CD8-positive, alpha-beta memory T cell (primary cell): Measurements from ENCODE around the gene TSPAN9. TPM values are rescaled to one million over a fixed set of nuclear protein-coding genes. Genes with fewer than 3 reads are reported as not detected.

Experiments used
- CTCF ChIA-PET: fragments of 350-600 bp; sonication (Branson Sonifier 250); formaldehyde crosslinking; loops from one replicate; lab custom pipeline; 2021; ENCODE audit warnings: antibody characterized with exemption; lab: Charles Lee
- POLR2A ChIA-PET: fragments of 350-600 bp; sonication (Branson Sonifier 250); formaldehyde crosslinking; loops from one replicate; lab custom pipeline; 2021; ENCODE audit warnings: antibody characterized with exemption; lab: Charles Lee
- DNase-seq, 5 donors: peaks; one replicate each; pipeline versions ENCODE4 v3.0.0 to v3.0.0-alpha.2; 2020 to 2022; ENCODE audit warnings: mixed read lengths in 1 of 5
- H3K27ac ChIP-seq: one replicate; pipeline ENCODE4 v1.7.0; 2013; ENCODE audit warnings: low read depth, mild to moderate bottlenecking, low read length, moderate library complexity
- H3K27me3 ChIP-seq: 2 replicates; pipeline ENCODE4 v1.7.0; 2013; ENCODE audit warnings: low read length, mild to moderate bottlenecking; ENCODE audit not compliant: insufficient read depth, poor library complexity, severe bottlenecking
- H3K36me3 ChIP-seq: 2 replicates; pipeline ENCODE4 v1.7.0; 2013; ENCODE audit warnings: mild to moderate bottlenecking, low read length, moderate library complexity; ENCODE audit not compliant: insufficient read depth
- H3K4me1 ChIP-seq: 2 replicates; pipeline ENCODE4 v1.7.0; 2013; ENCODE audit warnings: mild to moderate bottlenecking, low read length, moderate library complexity; ENCODE audit not compliant: insufficient read depth
- H3K4me3 ChIP-seq: 2 replicates; pipeline ENCODE4 v1.7.0; 2013; ENCODE audit warnings: mild to moderate bottlenecking, low read length
- H3K9me3 ChIP-seq: 2 replicates; pipeline ENCODE4 v1.7.0; 2013; ENCODE audit warnings: mild to moderate bottlenecking, low read length
- H3K27ac Mint-ChIP-seq, 8 donors: one replicate each; pipeline ENCODE4 v1.8.0; 2020 to 2021; ENCODE audit warnings: mixed read lengths in 8 of 8, mild to moderate bottlenecking in 6 of 8, inconsistent platforms in 3 of 8, moderate library complexity in 3 of 8
- H3K27me3 Mint-ChIP-seq, 2 donors: one replicate each; pipeline ENCODE4 v1.8.0; 2020 to 2021; ENCODE audit warnings: mixed read lengths in 2 of 2, mild to moderate bottlenecking in 1 of 2, moderate library complexity in 1 of 2
- H3K36me3 Mint-ChIP-seq, 3 donors: one replicate each; pipeline ENCODE4 v1.8.0; 2020 to 2021; ENCODE audit warnings: mixed read lengths in 3 of 3, inconsistent platforms in 1 of 3, mild to moderate bottlenecking in 1 of 3
- H3K4me1 Mint-ChIP-seq, 3 donors: one replicate each; pipeline ENCODE4 v1.8.0; 2020 to 2021; ENCODE audit warnings: mixed read lengths in 3 of 3, inconsistent platforms in 1 of 3, mild to moderate bottlenecking in 1 of 3
- H3K4me3 Mint-ChIP-seq, 7 donors: one replicate each; pipeline ENCODE4 v1.8.0; 2020 to 2021; ENCODE audit warnings: mixed read lengths in 7 of 7, mild to moderate bottlenecking in 6 of 7, moderate library complexity in 4 of 7, inconsistent platforms in 2 of 7
- H3K9me3 Mint-ChIP-seq, 5 donors: one replicate each; pipeline ENCODE4 v1.8.0; 2020 to 2022; ENCODE audit warnings: mixed read lengths in 5 of 5, mild to moderate bottlenecking in 3 of 5, moderate library complexity in 2 of 5, inconsistent platforms in 1 of 5
- polyA plus RNA-seq: library from polyadenylated mRNA; unstranded; fragments of 300-500 nt; fragmentation: Illumina TruSeq; gene quantifications from one replicate; pipeline ENCODE4 v1.2.3, GENCODE V29; 2021
- total RNA-seq, 2 experiments: library from RNA; stranded (reverse); gene quantifications; one replicate each; pipeline ENCODE4 v1.2.3, GENCODE V29; 2021

TSPAN9 gene
- total and polyA plus RNA-seq, 3 experiments from 2014 or later, result 0.33 to 0.79 TPM; not detected in 1

DNA sequence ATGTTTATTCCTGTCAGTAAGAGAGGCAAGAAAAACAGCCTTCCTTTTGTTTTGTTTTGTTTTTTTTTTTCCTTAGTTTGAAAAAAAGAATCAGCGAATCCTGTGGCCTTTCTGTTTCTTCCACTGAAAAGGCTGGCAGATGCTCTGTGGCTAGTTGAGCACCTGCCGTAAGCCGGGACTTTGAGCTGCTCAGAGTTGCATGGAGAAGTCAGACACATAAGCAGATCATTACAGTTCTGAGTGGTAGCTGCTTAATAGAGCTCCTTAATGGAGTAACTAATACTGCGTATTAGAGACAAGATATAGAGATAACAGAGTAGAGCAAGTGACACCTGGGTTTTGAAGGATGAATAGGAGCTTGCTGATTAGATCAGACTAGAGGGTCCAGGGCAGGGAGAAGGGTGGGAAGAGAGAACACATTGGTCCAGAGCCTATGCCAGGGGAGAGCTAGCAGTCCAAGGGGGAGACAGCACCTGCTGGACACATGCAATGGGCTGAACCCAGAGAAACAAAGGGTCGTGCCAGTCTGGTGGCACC, 129.4 kb downstream of the TSPAN9 start:
- H3K27me3 ChIP-seq, result peaks cover 3% of the 10 kb centered on the region
- Mint-ChIP-seq H3K4me3 (no peak overlapping the region), H3K4me1 (no peaks in the 10 kb centered on the region), H3K9me3 (no peaks in the 10 kb centered on the region), H3K27me3 (peaks cover 10 to 25% of the 10 kb centered on the region in 2 donors), H3K36me3 (no peaks in the 10 kb centered on the region), H3K27ac (peak overlapping the region in 1 of 8 donors; percentile 31)
- no peak for DNase-seq
- H3K4me1 ChIP-seq, result no peaks in the 10 kb centered on the region
- ChIA-PET CTCF (interaction anchor here (1.3 to 1.5 kb wide), 2 partner anchors 10 to 69 kb away, joined by 3 to 5 read pairs; no protein-coding TSS in a partner anchor), POLR2A (no interaction called here)
- H3K9me3 ChIP-seq, result no peaks in the 10 kb centered on the region
- H3K27ac ChIP-seq, result no peak overlapping the region
- no peaks in the 10 kb centered on the region for H3K36me3 ChIP-seq
- H3K4me3 ChIP-seq, result no peak overlapping the region

DNA sequence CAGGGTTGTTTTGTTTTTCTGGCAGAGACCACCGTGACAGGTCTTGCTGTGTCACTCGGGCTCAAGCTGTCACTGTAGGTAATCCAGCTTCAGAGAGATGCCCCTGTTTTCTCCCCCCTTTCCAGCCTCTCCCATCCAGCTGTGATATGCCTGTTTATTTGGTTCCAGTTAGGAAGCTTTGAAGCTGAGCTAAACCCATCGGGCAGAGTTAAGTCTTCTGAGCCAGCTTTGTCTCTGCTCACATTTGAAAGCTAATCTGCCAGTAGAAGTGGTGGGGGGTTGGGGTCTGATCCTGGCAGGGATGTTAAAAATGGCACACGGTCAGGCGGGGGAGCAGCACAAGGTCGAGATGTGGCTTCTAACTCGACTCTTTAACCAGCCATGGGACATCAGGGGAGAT, 130.0 kb downstream of the TSPAN9 start:
- CTCF ChIA-PET, result interaction anchor here (1.3 to 1.5 kb wide), 2 partner anchors 11 to 68 kb away, joined by 3 to 5 read pairs; no protein-coding TSS in a partner anchor

DNA sequence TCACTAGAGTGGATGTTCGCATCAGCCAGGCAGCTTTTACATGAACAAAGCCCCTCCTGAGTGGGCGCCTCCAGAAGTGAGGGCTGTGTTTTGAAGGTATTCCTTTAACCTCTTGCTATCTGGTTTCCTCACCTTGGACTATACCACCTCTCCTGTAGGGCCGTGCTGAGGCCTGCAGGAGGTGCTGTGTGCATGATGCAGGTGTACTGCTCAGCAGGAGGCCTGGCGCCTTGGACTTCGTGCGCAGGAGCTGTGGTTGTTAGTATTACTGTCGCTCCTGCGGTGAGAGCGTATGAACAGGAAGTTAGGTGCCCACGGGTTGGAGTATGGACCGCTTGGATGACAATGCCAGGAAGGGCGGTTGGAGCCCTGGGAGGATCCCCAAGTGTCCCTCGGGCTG, 130.7 kb downstream of the TSPAN9 start:
- Mint-ChIP-seq H3K27ac (no peak overlapping the region), H3K4me1 (no peaks in the 10 kb centered on the region), H3K9me3 (no peaks in the 10 kb centered on the region), H3K36me3 (no peaks in the 10 kb centered on the region), H3K4me3 (no peak overlapping the region), H3K27me3 (peaks cover 7 to 23% of the 10 kb centered on the region in 2 donors)
- Histone ChIP-seq H3K27me3 (no peaks in the 10 kb centered on the region), H3K4me3 (no peak overlapping the region), H3K36me3 (no peaks in the 10 kb centered on the region), H3K27ac (no peak overlapping the region), H3K9me3 (no peaks in the 10 kb centered on the region), H3K4me1 (no peaks in the 10 kb centered on the region)
- DNase-seq, result no peak
- ChIA-PET CTCF (interaction anchor here (0.7 to 1.5 kb wide), 2 partner anchors 68 to 73 kb away, joined by 3 to 5 read pairs; no protein-coding TSS in a partner anchor), POLR2A (no interaction called here)

More for the DNA sequence above, 130.0 kb downstream of the TSPAN9 start:
- H3K4me1 Mint-ChIP-seq, result no peaks in the 10 kb centered on the region
- H3K27ac Mint-ChIP-seq, result no peak overlapping the region
- H3K27me3 ChIP-seq, result peaks cover under 1% of the 10 kb centered on the region
- H3K9me3 ChIP-seq, result no peaks in the 10 kb centered on the region
- no peaks in the 10 kb centered on the region for H3K4me1 ChIP-seq
- H3K4me3 Mint-ChIP-seq, result no peak overlapping the region
- no peaks in the 10 kb centered on the region for H3K9me3 Mint-ChIP-seq
- no peak overlapping the region for H3K4me3 ChIP-seq
- POLR2A ChIA-PET, result no interaction called here
- no peaks in the 10 kb centered on the region for H3K36me3 ChIP-seq
- no peak overlapping the region for H3K27ac ChIP-seq
- DNase-seq, result no peak
- peaks cover 10 to 25% of the 10 kb centered on the region in 2 donors for H3K27me3 Mint-ChIP-seq
- H3K36me3 Mint-ChIP-seq, result no peaks in the 10 kb centered on the region

DNA sequence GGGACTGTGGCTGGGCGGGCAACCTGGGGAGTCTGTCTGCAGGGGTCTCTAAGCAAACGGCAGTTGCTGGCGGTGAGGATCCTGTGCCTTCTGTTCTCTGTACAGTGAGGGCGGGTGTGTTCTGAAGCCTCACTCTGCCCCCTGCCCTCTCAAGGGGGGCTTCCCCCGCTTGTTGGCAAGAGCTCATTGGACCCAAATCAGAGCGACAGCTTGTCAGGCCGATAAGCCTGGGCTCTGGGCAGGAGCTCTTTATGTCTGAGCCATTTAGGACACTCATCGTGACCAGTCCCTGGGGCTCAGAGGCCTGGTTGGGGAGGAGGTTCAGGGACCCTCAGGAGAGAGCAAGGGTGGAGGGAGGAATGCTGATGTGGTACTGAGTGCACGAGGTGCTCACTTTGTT, 136.0 kb downstream of the TSPAN9 start:
- CTCF ChIA-PET, result no interaction called here
- H3K4me1 Mint-ChIP-seq, result no peaks in the 10 kb centered on the region
- Histone ChIP-seq H3K4me1 (no peaks in the 10 kb centered on the region), H3K9me3 (no peaks in the 10 kb centered on the region), H3K36me3 (no peaks in the 10 kb centered on the region), H3K4me3 (no peak overlapping the region), H3K27me3 (no peaks in the 10 kb centered on the region), H3K27ac (no peak overlapping the region)
- POLR2A ChIA-PET, result no interaction called here
- no peak overlapping the region for H3K27ac Mint-ChIP-seq
- peaks cover 2 to 6% of the 10 kb centered on the region in 2 donors for H3K27me3 Mint-ChIP-seq
- no peak for DNase-seq
- H3K9me3 Mint-ChIP-seq, result no peaks in the 10 kb centered on the region
- H3K36me3 Mint-ChIP-seq, result no peaks in the 10 kb centered on the region
- no peak overlapping the region for H3K4me3 Mint-ChIP-seq

DNA sequence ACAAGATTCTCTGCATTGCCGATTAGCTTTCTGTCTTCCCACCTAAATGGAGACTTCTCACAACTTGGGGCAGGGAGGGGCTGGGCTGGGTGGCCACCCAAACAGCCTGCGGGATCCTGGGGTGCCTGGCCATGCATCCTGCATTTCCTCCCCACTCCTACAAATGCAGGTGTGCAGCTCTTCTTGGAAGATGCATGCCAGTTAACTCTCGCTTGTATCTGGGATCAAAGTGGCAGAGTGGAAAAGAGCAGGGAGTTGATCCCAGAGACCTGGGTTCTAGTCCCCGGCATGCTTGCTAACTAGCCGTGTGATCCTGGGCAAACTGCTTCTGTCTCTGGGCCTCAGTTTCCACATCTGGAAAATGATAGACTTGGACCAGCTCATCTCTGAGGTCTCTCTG, 136.6 kb downstream of the TSPAN9 start:
- no peak for DNase-seq
- Histone ChIP-seq H3K9me3 (no peaks in the 10 kb centered on the region), H3K27me3 (no peaks in the 10 kb centered on the region), H3K4me1 (no peaks in the 10 kb centered on the region), H3K4me3 (no peak overlapping the region), H3K36me3 (no peaks in the 10 kb centered on the region), H3K27ac (no peak overlapping the region)
- H3K36me3 Mint-ChIP-seq, result no peaks in the 10 kb centered on the region
- no peaks in the 10 kb centered on the region for H3K9me3 Mint-ChIP-seq
- ChIA-PET CTCF (no interaction called here), POLR2A (no interaction called here)
- no peaks in the 10 kb centered on the region for H3K4me1 Mint-ChIP-seq
- H3K27ac Mint-ChIP-seq, result no peak overlapping the region
- peaks cover 2 to 6% of the 10 kb centered on the region in 2 donors for H3K27me3 Mint-ChIP-seq
- no peak overlapping the region for H3K4me3 Mint-ChIP-seq

DNA sequence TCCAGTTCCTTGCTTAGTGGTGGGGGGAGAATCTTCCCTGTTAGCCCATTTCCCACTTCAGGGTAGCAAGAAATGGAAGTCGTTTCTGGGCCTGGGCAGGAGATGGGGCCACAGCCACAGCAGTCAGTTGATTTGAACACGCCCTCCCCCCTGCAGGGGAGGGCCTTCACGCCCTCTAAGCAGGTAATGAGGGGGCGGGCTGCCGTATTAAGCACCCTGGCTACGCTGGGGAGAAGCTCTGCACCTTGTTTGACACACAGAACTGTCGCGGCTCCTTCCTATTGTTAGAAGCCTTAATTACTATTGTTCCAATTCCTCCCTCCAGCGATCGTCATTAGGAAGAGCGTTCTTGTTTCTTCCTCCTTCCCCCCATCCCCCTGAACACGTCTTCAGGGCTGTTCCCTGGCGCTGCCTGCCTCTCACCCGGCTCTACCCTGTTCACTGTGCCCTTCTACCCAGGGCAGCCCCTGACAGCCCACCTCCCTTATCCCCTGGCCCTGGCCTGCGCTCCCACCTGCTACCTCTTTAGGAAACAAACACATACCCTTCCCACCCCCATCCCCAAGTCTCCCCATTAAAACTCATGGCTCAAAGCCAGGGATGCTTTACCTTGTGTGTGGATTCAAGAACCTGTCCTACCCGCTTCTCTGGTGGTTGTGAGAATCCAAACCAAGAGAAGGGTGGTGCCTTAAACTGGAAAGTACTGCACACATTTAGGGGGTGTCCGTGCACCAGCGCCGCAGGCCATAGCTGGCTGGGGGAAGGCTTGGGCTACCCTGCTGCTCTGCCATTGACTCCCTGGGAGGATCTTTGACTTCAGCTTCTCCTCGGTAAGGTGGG, 137.6 kb downstream of the TSPAN9 start:
- CTCF ChIA-PET, result no interaction called here

DNA sequence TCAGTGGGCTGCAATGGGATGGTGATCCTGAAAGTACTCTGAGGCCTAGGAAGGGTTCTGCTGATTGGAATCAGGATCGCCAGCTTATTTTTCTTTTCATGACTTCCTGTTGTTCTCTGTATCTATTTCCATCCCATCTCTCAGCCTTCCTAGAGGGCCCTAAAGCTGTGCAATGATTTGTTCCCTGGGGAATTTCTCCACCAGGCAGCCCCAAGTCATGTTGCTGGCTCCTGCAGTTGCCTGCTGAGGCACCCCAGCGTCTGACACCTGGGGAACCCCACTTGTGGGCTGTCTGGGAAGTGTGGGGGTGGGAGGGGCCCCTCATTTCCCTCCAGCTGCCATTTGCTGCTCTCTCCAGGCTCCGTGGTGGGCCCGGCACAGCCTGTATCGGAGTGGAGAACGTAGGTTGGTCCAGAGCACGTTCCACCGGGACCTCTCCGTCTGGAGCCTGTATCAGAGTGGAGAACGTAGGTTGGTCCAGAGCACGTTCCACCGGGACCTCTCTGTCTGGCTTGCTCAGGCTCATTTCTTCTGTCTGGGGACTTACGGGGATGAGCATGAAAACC, 138.3 kb downstream of the TSPAN9 start:
- ChIA-PET CTCF (no interaction called here), POLR2A (no interaction called here)
- Mint-ChIP-seq H3K9me3 (no peaks in the 10 kb centered on the region), H3K4me3 (no peak overlapping the region), H3K4me1 (no peaks in the 10 kb centered on the region), H3K27ac (peak overlapping the region in 1 of 8 donors; percentile 70), H3K27me3 (peaks cover 2 to 6% of the 10 kb centered on the region in 2 donors), H3K36me3 (no peaks in the 10 kb centered on the region)
- Histone ChIP-seq H3K36me3 (no peaks in the 10 kb centered on the region), H3K27ac (no peak overlapping the region), H3K27me3 (no peaks in the 10 kb centered on the region), H3K4me1 (no peaks in the 10 kb centered on the region), H3K9me3 (no peaks in the 10 kb centered on the region), H3K4me3 (no peak overlapping the region)
- no peak for DNase-seq

More for the DNA sequence above, 137.6 kb downstream of the TSPAN9 start:
- no peaks in the 10 kb centered on the region for H3K9me3 Mint-ChIP-seq
- Histone ChIP-seq H3K4me1 (no peaks in the 10 kb centered on the region), H3K36me3 (no peaks in the 10 kb centered on the region), H3K27ac (no peak overlapping the region), H3K4me3 (no peak overlapping the region), H3K9me3 (no peaks in the 10 kb centered on the region), H3K27me3 (no peaks in the 10 kb centered on the region)
- no peaks in the 10 kb centered on the region for H3K36me3 Mint-ChIP-seq
- H3K27ac Mint-ChIP-seq, result peak overlapping the region in 1 of 8 donors; percentile 70
- no peaks in the 10 kb centered on the region for H3K4me1 Mint-ChIP-seq
- POLR2A ChIA-PET, result no interaction called here
- peaks cover 2 to 6% of the 10 kb centered on the region in 2 donors for H3K27me3 Mint-ChIP-seq
- DNase-seq, result no peak
- no peak overlapping the region for H3K4me3 Mint-ChIP-seq

DNA sequence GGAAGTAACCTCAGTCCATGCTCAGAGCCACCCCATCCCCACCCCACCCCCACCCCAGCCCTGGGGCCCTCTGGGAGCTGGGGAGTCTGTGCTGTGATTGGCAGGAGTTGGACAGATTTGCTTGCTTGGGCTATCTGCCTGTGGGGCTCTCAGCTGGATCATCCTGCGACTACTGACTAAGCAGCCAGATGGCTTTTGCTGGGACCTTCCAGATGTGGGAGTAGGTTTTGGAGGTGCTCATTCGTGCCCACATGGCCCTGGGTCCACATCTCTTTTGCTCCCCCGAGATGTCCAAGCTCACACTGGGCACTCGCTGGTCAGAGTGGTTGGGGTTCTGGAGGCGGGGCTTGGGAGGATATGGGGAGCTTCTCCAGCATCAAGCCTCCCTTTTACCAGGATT, 138.9 kb downstream of the TSPAN9 start:
- no peaks in the 10 kb centered on the region for H3K9me3 Mint-ChIP-seq
- Histone ChIP-seq H3K4me1 (no peaks in the 10 kb centered on the region), H3K4me3 (no peak overlapping the region), H3K27ac (no peak overlapping the region), H3K9me3 (no peaks in the 10 kb centered on the region), H3K27me3 (no peaks in the 10 kb centered on the region), H3K36me3 (no peaks in the 10 kb centered on the region)
- H3K36me3 Mint-ChIP-seq, result no peaks in the 10 kb centered on the region
- H3K27me3 Mint-ChIP-seq, result peaks cover 2 to 9% of the 10 kb centered on the region in 2 donors
- ChIA-PET CTCF (no interaction called here), POLR2A (no interaction called here)
- no peaks in the 10 kb centered on the region for H3K4me1 Mint-ChIP-seq
- peak overlapping the region in 1 of 8 donors; percentile 24 for H3K27ac Mint-ChIP-seq
- no peak for DNase-seq
- no peak overlapping the region for H3K4me3 Mint-ChIP-seq
